HEK293T (cell line): ENCODE measurements around the gene DBP.

Experiments used
- ARNT ChIP-seq: fragments of 450-650 bp; IDR thresholded peaks from 2 replicates; pipeline ENCODE4 v1.6.1; 2017; ENCODE audit warnings: mild to moderate bottlenecking
- BHLHE40 ChIP-seq: fragments of 450-650 bp; IDR thresholded peaks from 2 replicates; pipeline ENCODE4 v1.6.1; 2016; ENCODE audit warnings: mild to moderate bottlenecking, moderate library complexity, borderline replicate concordance
- ELF4 ChIP-seq: fragments of 450-650 bp; IDR thresholded peaks from 2 replicates; pipeline ENCODE4 v1.6.1; 2017; ENCODE audit warnings: antibody characterized with exemption
- FOXA1 ChIP-seq: fragments of 450-650 bp; IDR thresholded peaks from 2 replicates; pipeline ENCODE4 v1.6.1; 2016; ENCODE audit warnings: mild to moderate bottlenecking
- FOXM1 ChIP-seq: fragments of 450-650 bp; IDR thresholded peaks from 2 replicates; pipeline ENCODE4 v1.6.1; 2017; ENCODE audit warnings: mild to moderate bottlenecking, borderline replicate concordance
- L3MBTL2 ChIP-seq: fragments of 450-650 bp; conservative IDR thresholded peaks from 2 replicates; pipeline ENCODE4 v1.6.1; 2016; ENCODE audit warnings: mild to moderate bottlenecking
- LEF1 ChIP-seq: fragments of 450-650 bp; IDR thresholded peaks from 2 replicates; pipeline ENCODE4 v1.6.1; 2017; ENCODE audit warnings: mild to moderate bottlenecking, borderline replicate concordance

GRCh38 chr19:48674921-48675824, 38.0 kb upstream of the DBP start:
- TF ChIP-seq FOXA1 = no peak
- TF ChIP-seq LEF1 = no peak
- no peak for TF ChIP-seq BHLHE40
- TF ChIP-seq ARNT = no peak
- TF ChIP-seq FOXM1 = no peak
- TF ChIP-seq L3MBTL2 = no peak
- no peak for TF ChIP-seq ELF4
